GM19351 (cell line): ENCODE results near the gene KLHDC7B.
"Not testable (repeated sequence)": the region's sequence is repeated elsewhere in the genome, so short reads cannot be mapped to it uniquely, and the experiment has no call there.

Source experiments
- ATAC-seq: cut with Tn5 transposase; IDR thresholded peaks from one replicate; pipeline ENCODE4 v1.9.1; 2021; ENCODE audit warnings: mild to moderate bottlenecking, moderate library complexity; ENCODE audit not compliant: unreplicated experiment

Gene KLHDC7B

GRCh38 chr22:50517495-50518260, 28.0 kb upstream of the KLHDC7B start:
- ATAC-seq: no peak

GRCh38 chr22:50518606-50519005, 27.1 kb upstream of the KLHDC7B start:
- ATAC-seq: no peak

GRCh38 chr22:50519151-50519550, 26.5 kb upstream of the KLHDC7B start:
- ATAC-seq: no peak

GRCh38 chr22:50520184-50520583, 25.5 kb upstream of the KLHDC7B start:
- not testable (repeated sequence) for ATAC-seq

GRCh38 chr22:50520826-50521453, 24.8 kb upstream of the KLHDC7B start:
- no peak for ATAC-seq

- no peak for ATAC-seq
These were observed 24.0 kb upstream of the KLHDC7B start for GRCh38 chr22:50521710-50522109.

GRCh38 chr22:50522208-50522805, 23.4 kb upstream of the KLHDC7B start:
- no peak for ATAC-seq

- no peak for ATAC-seq
These were observed 22.8 kb upstream of the KLHDC7B start for GRCh38 chr22:50522806-50523438.

- ATAC-seq: no peak
These were observed 22.3 kb upstream of the KLHDC7B start for GRCh38 chr22:50523458-50523805.

- ATAC-seq: no peak
These were observed 21.7 kb upstream of the KLHDC7B start for GRCh38 chr22:50523806-50524675.

- ATAC-seq: no peak
These were observed 21.0 kb upstream of the KLHDC7B start for GRCh38 chr22:50524676-50525103.

- peak; percentile 34 for ATAC-seq
These were observed 20.4 kb upstream of the KLHDC7B start, which contains the start of gene SCO2 for GRCh38 chr22:50525104-50525857. TSS of gene SCO2 (minus strand) at chr22:50525598. CDS start at chr22:50524411, 1,187 bp downstream.

GRCh38 chr22:50525858-50526107, 19.9 kb upstream of the KLHDC7B start:
- ATAC-seq: no peak

- ATAC-seq: peak; percentile 26
These were observed 19.4 kb upstream of the KLHDC7B start for GRCh38 chr22:50526108-50526833.

GRCh38 chr22:50526834-50527801, 18.6 kb upstream of the KLHDC7B start:
- ATAC-seq: no peak

GRCh38 chr22:50527921-50528681, 17.6 kb upstream of the KLHDC7B start:
- no peak for ATAC-seq

GRCh38 chr22:50528682-50529415, 16.9 kb upstream of the KLHDC7B start:
- no peak for ATAC-seq
